Measurements from ENCODE around the gene GABRA5.

The GABRA5 gene

DNA sequence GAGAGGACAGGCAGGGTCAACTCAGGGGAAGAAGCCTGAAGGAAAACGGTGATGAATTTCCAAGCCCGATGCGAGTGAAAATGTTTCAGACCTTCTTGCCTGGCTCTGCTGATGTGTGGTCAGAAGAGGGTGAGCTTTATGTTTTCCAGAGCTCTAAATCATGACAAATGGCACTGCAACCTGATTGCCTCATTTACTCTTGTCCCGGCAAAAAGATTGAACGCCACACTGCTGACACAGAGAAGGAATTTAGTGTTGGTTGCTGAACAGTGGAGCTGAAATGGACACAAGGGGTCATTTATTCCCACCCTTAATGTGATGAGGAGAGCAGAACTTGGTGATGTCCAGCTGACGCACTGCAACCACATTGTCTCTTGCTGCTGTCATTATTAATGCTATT, 68.0 kb downstream of the GABRA5 start:
- no peak for DNase-seq

- DNase-seq: no peak
Observed at GRCh38 chr15:26935322-26935721, 68.5 kb downstream of the GABRA5 start.

GRCh38 chr15:26936502-26936901, 69.6 kb downstream of the GABRA5 start:
- no peak for DNase-seq

- DNase-seq: no peak
Observed at GRCh38 chr15:26937134-26937533, 70.3 kb downstream of the GABRA5 start.

DNA sequence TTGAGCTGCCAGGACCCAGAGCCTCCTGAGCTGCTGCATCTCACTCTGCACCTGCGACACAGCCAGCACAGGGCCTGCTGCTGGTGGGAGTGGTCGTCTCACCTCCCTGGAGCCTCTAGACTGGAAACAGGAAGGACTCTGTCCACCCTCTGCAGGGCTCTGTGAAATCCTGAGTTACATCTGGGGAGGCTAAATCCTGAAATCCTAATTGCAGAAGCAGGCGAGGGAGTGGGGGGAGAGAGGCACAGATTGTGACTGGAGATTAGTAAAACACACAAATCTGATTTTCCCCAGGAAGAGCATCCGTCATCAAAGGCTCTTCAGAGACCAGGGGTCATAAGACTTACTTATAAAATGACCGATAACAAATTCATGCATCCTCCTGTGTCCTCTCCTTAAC, 72.5 kb downstream of the GABRA5 start:
- no peak for DNase-seq

GRCh38 chr15:26941489-26941888, 74.6 kb downstream of the GABRA5 start:
- DNase-seq: no peak

GRCh38 chr15:26943866-26944265, 77.0 kb downstream of the GABRA5 start:
- DNase-seq: no peak

DNA sequence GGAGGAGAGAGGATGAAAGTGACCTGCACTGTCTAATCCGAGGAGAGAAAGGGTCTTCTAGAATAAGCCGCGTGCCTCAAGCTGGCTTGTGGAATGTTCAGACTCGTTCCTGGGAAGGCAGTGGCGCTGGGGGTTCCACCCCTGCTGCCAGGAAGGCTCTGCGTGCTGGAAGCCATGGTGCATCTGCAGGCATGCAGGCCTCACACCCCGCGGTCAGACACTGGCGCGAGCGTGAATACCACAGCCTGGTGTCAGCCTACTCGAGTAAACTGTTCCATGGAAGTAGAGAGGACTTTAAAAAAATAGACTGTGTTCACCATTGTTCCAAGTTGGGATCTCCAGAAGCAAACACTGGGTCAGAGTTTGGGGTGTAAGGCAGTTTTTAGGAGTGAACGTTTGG, 78.2 kb downstream of the GABRA5 start:
- DNase-seq: no peak

GRCh38 chr15:26950001-26950400, 83.1 kb downstream of the GABRA5 start:
- DNase-seq: no peak

DNA sequence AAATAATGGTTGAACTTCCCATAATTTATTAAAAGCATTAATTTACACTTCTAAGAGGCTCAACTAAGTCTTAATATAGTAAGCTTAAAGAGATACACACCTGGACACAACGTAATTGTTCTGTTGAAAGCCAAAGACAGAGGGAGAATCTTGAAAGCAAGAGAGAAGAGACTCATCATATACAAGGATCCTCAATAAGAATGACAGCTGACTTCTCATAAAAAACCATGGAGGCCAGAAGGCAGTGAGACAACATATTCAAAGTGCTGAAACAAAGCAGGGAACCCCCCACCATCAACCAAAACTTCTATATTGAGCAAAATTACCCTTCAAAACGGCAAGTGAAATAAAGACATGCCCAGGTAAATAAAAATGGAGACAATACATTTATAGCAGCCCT, 87.5 kb downstream of the GABRA5 start:
- no peak for DNase-seq

DNA sequence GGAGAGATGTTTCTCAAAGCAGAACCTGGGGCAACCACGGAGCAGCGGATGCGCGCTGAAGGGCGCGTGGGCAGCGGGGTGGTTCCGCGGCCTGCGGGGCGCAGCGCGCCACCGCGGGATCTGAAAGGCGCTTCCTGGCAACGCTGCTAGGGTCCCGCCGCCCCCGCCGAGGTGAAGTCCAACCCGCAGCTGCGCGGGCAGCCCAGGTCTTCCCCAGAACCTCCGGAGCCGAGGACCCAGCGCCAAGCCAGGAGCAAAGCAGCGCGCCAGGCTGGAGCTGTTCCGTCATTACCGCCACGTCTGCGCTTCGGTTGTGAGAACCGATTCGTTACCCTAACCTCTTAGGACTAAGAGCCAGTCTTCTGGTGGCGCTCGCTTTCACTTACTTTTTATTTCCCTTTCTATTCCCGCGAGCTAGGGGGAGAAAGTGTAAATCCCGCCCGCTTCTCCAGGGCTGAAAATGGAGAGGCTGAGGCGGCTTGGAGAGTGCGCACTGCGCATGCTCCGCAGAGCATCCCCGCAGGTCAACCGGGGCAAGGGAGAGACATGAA, 100.9 kb downstream of the GABRA5 start:
- no peak for DNase-seq

- DNase-seq: no peak
Observed at GRCh38 chr15:26968806-26969205, 101.9 kb downstream of the GABRA5 start.

GRCh38 chr15:26970712-26971210, 103.9 kb downstream of the GABRA5 start, which contains the start of gene GABRG3:
GABRG3 (plus strand) TSS chr15:26971181.
- DNase-seq: no peak

DNA sequence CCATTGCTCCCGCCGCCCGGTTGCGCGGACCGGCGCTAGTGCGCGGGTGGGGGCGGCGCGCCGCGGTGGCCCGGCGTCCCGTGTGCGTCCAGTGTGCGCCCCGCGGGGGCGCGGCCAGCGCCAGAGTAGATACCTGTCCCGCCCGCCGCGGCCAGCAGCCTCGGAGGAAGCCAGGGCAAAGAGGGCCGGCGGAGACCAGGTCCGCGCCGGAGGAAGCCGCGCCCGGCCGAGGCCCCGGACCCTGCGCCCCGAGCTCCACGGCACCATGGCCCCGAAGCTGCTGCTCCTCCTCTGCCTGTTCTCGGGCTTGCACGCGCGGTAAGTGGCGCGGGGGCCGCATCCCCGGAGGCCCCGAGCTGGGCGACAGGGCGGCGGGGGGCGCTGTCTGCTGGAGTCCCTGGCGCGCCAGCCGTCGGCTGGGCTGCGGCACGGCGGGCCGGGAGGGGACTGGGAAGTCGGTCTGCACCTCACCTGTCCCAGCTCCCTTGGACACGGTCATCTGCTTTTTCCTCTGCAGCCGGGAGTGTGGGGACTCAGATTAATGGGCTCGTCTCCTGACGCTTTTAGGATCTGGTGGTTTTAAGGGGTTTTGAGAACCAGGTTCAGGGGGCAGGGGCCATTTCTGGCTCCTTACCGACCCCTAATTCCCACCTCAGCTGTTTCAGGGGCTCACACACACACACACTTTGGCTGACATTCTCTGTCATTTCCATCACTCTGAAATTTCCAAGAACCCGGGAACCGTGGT, 104.6 kb downstream of the GABRA5 start:
- DNase-seq: no peak

DNA sequence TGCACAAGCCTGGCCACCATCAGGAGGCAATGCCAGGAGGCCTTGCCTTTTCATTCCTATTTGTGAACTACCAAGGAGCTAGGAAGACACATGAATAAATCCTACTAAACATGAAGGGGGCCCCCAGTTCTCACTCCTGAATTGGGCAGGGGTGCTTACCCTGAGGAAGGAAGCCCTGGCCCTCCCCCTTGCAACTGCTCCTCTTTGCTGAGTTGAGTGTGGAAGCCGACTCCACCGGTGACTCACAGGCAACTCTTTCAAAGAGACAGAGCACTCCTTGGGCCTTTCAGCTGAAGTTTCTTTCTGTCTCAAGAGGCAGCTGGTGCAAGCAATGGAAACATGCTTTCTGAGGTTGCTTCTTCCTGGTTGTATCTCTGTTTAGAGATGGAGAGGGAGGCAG, 105.8 kb downstream of the GABRA5 start:
- no peak for DNase-seq

DNA sequence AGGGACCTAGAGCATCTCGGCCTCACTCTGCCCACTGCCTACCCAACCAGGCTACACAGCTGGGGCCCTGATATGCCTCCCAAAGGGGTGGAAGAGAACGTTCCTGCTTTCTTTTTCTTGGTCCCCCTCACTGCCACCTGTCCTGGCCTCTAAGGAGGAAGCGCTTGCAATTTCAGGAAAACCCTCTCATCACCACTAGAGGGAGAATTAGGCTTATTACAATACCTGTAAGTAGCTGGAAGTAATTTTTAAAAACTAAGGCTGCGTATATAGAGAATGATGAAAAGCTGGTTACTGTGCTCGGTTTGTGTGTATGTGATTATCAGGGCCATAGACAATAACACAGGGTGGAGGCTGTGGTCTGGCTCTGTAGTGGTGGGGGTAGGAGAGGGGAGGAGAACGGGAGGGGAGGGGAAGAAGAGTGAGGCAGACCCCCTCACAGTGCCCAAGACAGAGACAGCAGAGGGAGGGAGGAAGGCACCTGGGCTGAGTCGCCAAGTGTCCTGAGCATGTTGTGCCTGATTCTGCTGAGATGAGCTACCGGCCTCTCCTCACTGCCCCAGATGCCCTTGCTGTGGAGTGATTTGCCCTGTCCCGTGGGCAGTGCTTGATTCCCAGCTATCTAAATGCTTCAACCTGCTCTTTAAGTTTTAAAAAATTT, 107.4 kb downstream of the GABRA5 start:
- DNase-seq: peak in 1 of 2 experiments; percentile 13

- DNase-seq: no peak
Observed at GRCh38 chr15:26981492-26981891, 114.6 kb downstream of the GABRA5 start.

- DNase-seq: no peak
Observed at GRCh38 chr15:26983822-26984221, 117.0 kb downstream of the GABRA5 start.

- no peak for DNase-seq
Observed at GRCh38 chr15:26985050-26985449, 118.2 kb downstream of the GABRA5 start.

GRCh38 chr15:26996250-26996649, 129.4 kb downstream of the GABRA5 start:
- no peak for DNase-seq

Data from NCI-H446 (cell line).